ENCODE measurements around the gene ZDHHC9.

ZDHHC9 gene

GRCh38 chrX:129754056-129755024 lies 89.3 kb downstream of the ZDHHC9 start:
- H3K27ac Mint-ChIP-seq, result peak overlapping the region; percentile 16
- no peak for ATAC-seq (replicated peaks)
- H3K27me3 Mint-ChIP-seq, result no peaks in the 10 kb centered on the region
- no peaks in the 10 kb centered on the region for H3K36me3 Mint-ChIP-seq
- no peaks in the 10 kb centered on the region for H3K9me3 Mint-ChIP-seq
- peak overlapping the region; percentile 34 to 68 for H3K4me3 Mint-ChIP-seq
- peaks cover 37 to 52% of the 10 kb centered on the region in 2 donors for H3K4me1 Mint-ChIP-seq
- no peak for DNase-seq
